HepG2 (cell line): ENCODE measurements around the gene TPRG1. TPM values are rescaled to one million over a fixed set of nuclear protein-coding genes. Genes with fewer than 3 reads are reported as not detected.

Source experiments
- ATAC-seq: fragments of 200-7000 bp; cut with Tn5 transposase; 3 replicates; pipeline ENCODE4 v1.9.1; 2020; ENCODE audit warnings: mild to moderate bottlenecking, moderate library complexity
- BruUV-seq: library from RNA; stranded (reverse); fragments of 400-500 nt; replicated peaks from 2 replicates; lab custom pipeline; 2021; lab: Mats Ljungman, UMichigan
- CTCF ChIA-PET: fragments of 300-600 bp; formaldehyde crosslinking; extraction: SDS; loops from one replicate; lab custom pipeline; 2021; ENCODE audit warnings: low total read pairs, inconsistent platforms, low intra/inter-chr PET ratio; lab: Yijun Ruan, JAX
- POLR2A ChIA-PET: fragments of 350-600 bp; sonication (Branson Sonifier 250); formaldehyde crosslinking; loops from one replicate; lab custom pipeline; 2020; ENCODE audit warnings: antibody characterized with exemption, inconsistent platforms; lab: Yijun Ruan, JAX
- DNase-seq: peaks from one replicate; pipeline ENCODE4 v3.0.0-alpha.2; 2015; ENCODE audit warnings: low spot score
- FAIRE-seq: peaks from 3 replicates; lab custom pipeline; 2011; peaks lifted over from hg19 to GRCh38; lab: Jason Lieb, UNC
- H2AFZ ChIP-seq: one replicate; pipeline ENCODE4 v1.6.1; 2011; ENCODE audit warnings: low read length, inconsistent platforms
- H3K27ac ChIP-seq: fragments of 300-600 bp; 3 replicates; pipeline ENCODE4 v1.8.0; 2011; ENCODE audit warnings: mixed run types, mild to moderate bottlenecking, mixed read lengths, low read length, inconsistent platforms; ENCODE audit not compliant: insufficient read depth; ENCODE audit errors: extremely low read length
- H3K27me3 ChIP-seq, 2 experiments: fragments of 200-600 bp in 1 of 2; 2 replicates in 1 of 2; 3 replicates in 1 of 2; pipeline versions ENCODE4 v1.6.0 to v1.8.0; 2011; ENCODE audit warnings: low read length in 2 of 2, mild to moderate bottlenecking in 2 of 2, moderate library complexity in 2 of 2, inconsistent platforms in 1 of 2; ENCODE audit not compliant: insufficient read depth in 2 of 2, control insufficient read depth in 1 of 2
- H3K36me3 ChIP-seq, 2 experiments: fragments of 200-600 bp in 1 of 2; replicated peaks in 1 of 2; 2 replicates in 1 of 2; 3 replicates in 1 of 2; pipeline versions ENCODE4 v1.5.1 to v1.8.0; 2011; ENCODE audit warnings: low read length in 2 of 2, inconsistent platforms in 1 of 2; ENCODE audit not compliant: insufficient read depth in 2 of 2, control insufficient read depth in 1 of 2
- H3K4me1 ChIP-seq: 2 replicates; pipeline ENCODE4 v1.5.1; 2012; ENCODE audit warnings: low read length, inconsistent platforms; ENCODE audit not compliant: insufficient read depth
- H3K4me2 ChIP-seq: 2 replicates; pipeline ENCODE4 v1.6.0; 2011; ENCODE audit warnings: low read depth, low read length, inconsistent platforms
- H3K4me3 ChIP-seq, 3 experiments: fragments of 200-600 bp in 1 of 3; sonication (generic), shearing (Covaris generic) in 1 of 3; replicated peaks in 1 of 3; 2 replicates each; pipeline ENCODE4 v1.5.1; 2011 to 2016; ENCODE audit warnings: low read length in 3 of 3, inconsistent platforms in 2 of 3, low read depth in 2 of 3, mild to moderate bottlenecking in 2 of 3, control low read depth in 1 of 3, mixed read lengths in 1 of 3; ENCODE audit not compliant: insufficient read depth in 1 of 3
- H3K79me2 ChIP-seq: one replicate; pipeline ENCODE4 v1.6.1; 2011; ENCODE audit warnings: low read length, inconsistent platforms; ENCODE audit not compliant: insufficient read depth
- H3K9ac ChIP-seq: 2 replicates; pipeline ENCODE4 v1.6.0; 2011; ENCODE audit warnings: mild to moderate bottlenecking, low read depth, low read length, inconsistent platforms; ENCODE audit not compliant: insufficient read depth
- H3K9me3 ChIP-seq: 2 replicates; pipeline ENCODE4 v1.5.1; 2012; ENCODE audit warnings: mild to moderate bottlenecking, low read length
- H4K20me1 ChIP-seq: 2 replicates; pipeline ENCODE4 v1.6.0; 2011; ENCODE audit warnings: inconsistent platforms, mild to moderate bottlenecking, low read length, moderate library complexity; ENCODE audit not compliant: insufficient read depth
- AKAP8 ChIP-seq: sonication (generic); formaldehyde crosslinking; IDR thresholded peaks from 2 replicates; pipeline ENCODE4 v1.5.1; 2020; ENCODE audit warnings: mild to moderate bottlenecking, missing genetic modification reagents
- EP300 ChIP-seq, 3 experiments: sonication (generic) in 1 of 3; formaldehyde crosslinking in 1 of 3; IDR thresholded peaks; 2 replicates each; pipeline versions ENCODE4 v1.5.1 to v1.6.1; 2011 to 2020; ENCODE audit warnings: low read depth in 2 of 3, low read length in 2 of 3, borderline replicate concordance in 1 of 3, improper control_type of control experiment in 1 of 3, mild to moderate bottlenecking in 1 of 3, missing genetic modification reagents in 1 of 3, moderate library complexity in 1 of 3
- FOXC1 ChIP-seq: sonication (generic); formaldehyde crosslinking; IDR thresholded peaks from 2 replicates; pipeline ENCODE4 v1.8.0; 2022; ENCODE audit warnings: mild to moderate bottlenecking, missing genetic modification reagents, borderline replicate concordance
- HCFC1 ChIP-seq: fragments of 150-350 bp; IDR thresholded peaks from 2 replicates; pipeline ENCODE4 v1.6.1; 2014; ENCODE audit warnings: low read depth, low read length
- IRF9 ChIP-seq: sonication (generic); formaldehyde crosslinking; IDR thresholded peaks from 2 replicates; pipeline ENCODE4 v1.8.0; 2022; ENCODE audit warnings: missing genetic modification reagents, mild to moderate bottlenecking, borderline replicate concordance
- MED8 ChIP-seq: sonication (generic); formaldehyde crosslinking; IDR thresholded peaks from 2 replicates; pipeline ENCODE4 v1.8.1; 2023; ENCODE audit warnings: mild to moderate bottlenecking, missing genetic modification reagents; ENCODE audit not compliant: insufficient replicate concordance
- MIER2 ChIP-seq: IDR thresholded peaks from 2 replicates; pipeline ENCODE4 v1.6.1; 2016; ENCODE audit warnings: missing biosample characterization, missing genetic modification reagents
- POGK ChIP-seq: sonication (generic); formaldehyde crosslinking; conservative IDR thresholded peaks from 2 replicates; pipeline ENCODE4 v1.8.0; 2022; ENCODE audit warnings: mild to moderate bottlenecking, moderate library complexity, missing genetic modification reagents
- POLR2AphosphoS5 ChIP-seq: IDR thresholded peaks from 2 replicates; pipeline ENCODE4 v1.6.1; 2012; ENCODE audit warnings: low read depth, low read length
- STAT6 ChIP-seq: sonication (generic); formaldehyde crosslinking; IDR thresholded peaks from 2 replicates; pipeline ENCODE4 v1.4.0; 2020; ENCODE audit warnings: missing genetic modification reagents, mild to moderate bottlenecking, borderline replicate concordance
- TRIM24 ChIP-seq: sonication (generic); formaldehyde crosslinking; IDR thresholded peaks from 2 replicates; pipeline ENCODE4 v1.8.0; 2022; ENCODE audit warnings: mild to moderate bottlenecking, missing genetic modification reagents
- ZNF577 ChIP-seq: sonication (generic); formaldehyde crosslinking; IDR thresholded peaks from 2 replicates; pipeline ENCODE4 v1.4.0; 2020; ENCODE audit warnings: mild to moderate bottlenecking, low read depth, missing genetic modification reagents, borderline replicate concordance
- ZNF879 ChIP-seq: sonication (generic); formaldehyde crosslinking; IDR thresholded peaks from 2 replicates; pipeline ENCODE4 v1.8.1; 2023; ENCODE audit warnings: missing genetic modification reagents
- WGBS: methylation state at CpG from one replicate; pipeline ENCODE4 v1.1.6; 2017; ENCODE audit warnings: low lambda C conversion rate; 5-methylcytosine and 5-hydroxymethylcytosine counted together
- in situ Hi-C: cut with HindIII; loops from 2 replicates; pipeline ENCODE4 v1.10.0; 2017; ENCODE audit warnings: low pct_unique_long_range_greater_than_20kb; ENCODE audit not compliant: extremely low pct_ligation_motif_present
- intact Hi-C: fragments of 100-400 bp; cut with micrococcal nuclease; formaldehyde crosslinking; loops from one replicate; pipeline ENCODE4 v1.10.0; 2022; ENCODE audit not compliant: unreplicated experiment
- polyA plus RNA-seq, 8 experiments: library from polyadenylated mRNA; depleted of rRNA in 3 of 8; stranded (reverse) in 7 of 8; unstranded in 1 of 8; fragments of >200 nt; fragmentation: Illumina TruSeq in 4 of 8; extraction: Trizol in 4 of 8; gene quantifications; 2 replicates each; pipeline versions ENCODE4 v1.2.1 to v1.2.3, GENCODE V29; 2011 to 2016; ENCODE audit warnings: low read depth in 4 of 8, missing spikeins in 1 of 8, mixed read lengths in 1 of 8; ENCODE audit not compliant: insufficient read depth in 1 of 8
- total RNA-seq, 5 experiments: library from RNA; depleted of rRNA; stranded (reverse); fragments of >200 nt; fragmentation: Illumina TruSeq; extraction: Trizol; gene quantifications; 2 replicates each; pipeline ENCODE4 v1.2.3, GENCODE V29; 2016; ENCODE audit warnings: low read depth in 1 of 5

Gene TPRG1
- total and polyA plus RNA-seq, 2 of the 13 experiments (the other 11 are each of a cell fraction or from before 2014, with no cell fraction given): 0.17 TPM; not detected in 1

DNA sequence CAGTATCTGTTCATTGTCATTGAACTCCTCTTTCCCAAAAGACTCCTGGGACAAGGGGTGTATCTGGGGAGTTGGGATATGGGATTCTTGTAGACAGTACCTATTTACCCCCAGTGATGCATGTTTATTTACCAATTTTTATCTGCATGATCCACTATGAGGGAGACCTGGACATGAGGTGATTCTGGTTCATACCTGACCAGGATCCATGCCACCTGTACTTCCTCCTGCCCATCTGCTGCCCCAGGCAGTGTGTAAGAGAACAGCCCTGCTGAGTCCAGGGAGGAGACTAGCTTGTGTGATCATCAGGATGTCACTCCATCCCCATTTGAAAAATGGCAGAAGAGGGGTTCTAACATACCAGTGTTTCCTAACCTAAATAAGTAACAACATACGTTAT lies 3.1 kb upstream of the TPRG1 start:
- no TSS peak for BruUV-seq
- Histone ChIP-seq H3K79me2 (no peaks in the 10 kb centered on the region), H3K4me3 (no peak overlapping the region), H2AFZ (no peak overlapping the region), H3K27me3 (no peaks in the 10 kb centered on the region; a peak in 1 of 5 replicates), H4K20me1 (no peaks in the 10 kb centered on the region), H3K9me3 (no peaks in the 10 kb centered on the region), H3K4me1 (no peaks in the 10 kb centered on the region), H3K4me2 (no peak overlapping the region), H3K9ac (no peak overlapping the region), H3K36me3 (no peaks in the 10 kb centered on the region), H3K27ac (no peak overlapping the region)
- TF ChIP-seq ZNF577 (CRISPR knock-in tag): no peak
- 39% methylated on average over 1 of the region's 1 CpG for WGBS
- FAIRE-seq: no peak
- in situ Hi-C loops: no loop called here
- ATAC-seq: no peak
- ChIA-PET POLR2A (no interaction called here), CTCF (no interaction called here)
- intact Hi-C loops: no loop called here
- DNase-seq: no peak

DNA sequence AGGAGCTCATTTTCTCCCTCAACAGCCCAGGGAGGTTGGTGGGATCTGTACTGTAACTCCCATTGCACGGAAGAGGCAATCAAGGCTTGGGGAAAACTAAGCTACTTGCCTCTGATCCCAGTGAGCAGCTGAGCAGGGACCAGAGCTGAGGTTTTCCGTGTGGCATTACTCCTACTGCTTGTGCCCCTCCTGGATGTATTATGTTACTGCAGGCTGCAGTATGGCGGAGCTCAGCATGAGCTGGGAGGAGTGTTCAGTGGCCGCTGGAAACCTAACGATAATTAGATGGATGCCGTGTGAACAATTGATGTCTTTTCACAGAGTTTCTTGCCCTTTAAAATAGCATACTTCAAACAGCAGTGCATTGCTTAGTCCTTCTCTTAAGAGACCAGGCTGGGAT lies 2.0 kb upstream of the TPRG1 start:
- DNase-seq (no peak), FAIRE-seq (no peak), ATAC-seq (peak; percentile 69)
- no peaks in the 10 kb centered on the region for H3K36me3 ChIP-seq
- 47% methylated on average over 5 of the region's 6 CpGs for WGBS
- ChIA-PET POLR2A (no interaction called here), CTCF (no interaction called here)
- no peaks in the 10 kb centered on the region for H3K79me2 ChIP-seq
- BruUV-seq: no TSS peak
- H2AFZ ChIP-seq: no peak overlapping the region
- intact Hi-C loops: no loop called here
- H3K4me1 ChIP-seq: no peaks in the 10 kb centered on the region
- in situ Hi-C loops: no loop called here
- no peak overlapping the region for H3K27ac ChIP-seq
- H3K27me3 ChIP-seq: no peaks in the 10 kb centered on the region; a peak in 1 of 5 replicates
- no peaks in the 10 kb centered on the region for H3K9me3 ChIP-seq
- H3K4me3 ChIP-seq: no peak overlapping the region
- H3K4me2 ChIP-seq: no peak overlapping the region
- no peaks in the 10 kb centered on the region for H4K20me1 ChIP-seq
- H3K9ac ChIP-seq: no peak overlapping the region
- TF ChIP-seq STAT6 (CRISPR knock-in tag) (no peak), ZNF879 (CRISPR knock-in tag) (no peak), POGK (CRISPR knock-in tag) (no peak), AKAP8 (CRISPR knock-in tag) (no peak), TRIM24 (CRISPR knock-in tag) (no peak), POLR2AphosphoS5 (no peak), IRF9 (CRISPR knock-in tag) (no peak), EP300 (IDR thresholded peaks at IDR 0.05; ENCODE audit: low read depth in 2 of 2, low read length in 2 of 2) (no peak), EP300 (CRISPR knock-in tag; IDR thresholded peaks at IDR 0.05; ENCODE audit: borderline replicate concordance) (no peak), FOXC1 (CRISPR knock-in tag) (no peak), MED8 (CRISPR knock-in tag) (no peak), HCFC1 (no peak), MIER2 (CRISPR knock-in tag) (no peak)
